D721Med (cell line): ENCODE measurements around the gene TXN2.
"Not testable (repeated sequence)": the region's sequence is repeated elsewhere in the genome, so short reads cannot be mapped to it uniquely, and the experiment has no call there.

ENCODE experiments used
- DNase-seq: peaks from one replicate; pipeline ENCODE4 v3.0.0; 2011; ENCODE audit warnings: low spot score; ENCODE audit not compliant: insufficient read length
- FAIRE-seq: peaks from 2 replicates; lab custom pipeline; 2011; peaks lifted over from hg19 to GRCh38; lab: Jason Lieb, UNC
- TF ChIP-seq, protein P1 (sequence below): IDR thresholded peaks from 2 replicates; pipeline ENCODE4 v1.5.1; 2012; ENCODE audit warnings: mild to moderate bottlenecking, control low read depth; ENCODE audit not compliant: insufficient read depth; ENCODE audit errors: missing control alignments

Gene TXN2

GRCh38 chr22:36454916-36455570 is 26.4 kb downstream of the TXN2 start:
- TF ChIP-seq, protein P1, sequence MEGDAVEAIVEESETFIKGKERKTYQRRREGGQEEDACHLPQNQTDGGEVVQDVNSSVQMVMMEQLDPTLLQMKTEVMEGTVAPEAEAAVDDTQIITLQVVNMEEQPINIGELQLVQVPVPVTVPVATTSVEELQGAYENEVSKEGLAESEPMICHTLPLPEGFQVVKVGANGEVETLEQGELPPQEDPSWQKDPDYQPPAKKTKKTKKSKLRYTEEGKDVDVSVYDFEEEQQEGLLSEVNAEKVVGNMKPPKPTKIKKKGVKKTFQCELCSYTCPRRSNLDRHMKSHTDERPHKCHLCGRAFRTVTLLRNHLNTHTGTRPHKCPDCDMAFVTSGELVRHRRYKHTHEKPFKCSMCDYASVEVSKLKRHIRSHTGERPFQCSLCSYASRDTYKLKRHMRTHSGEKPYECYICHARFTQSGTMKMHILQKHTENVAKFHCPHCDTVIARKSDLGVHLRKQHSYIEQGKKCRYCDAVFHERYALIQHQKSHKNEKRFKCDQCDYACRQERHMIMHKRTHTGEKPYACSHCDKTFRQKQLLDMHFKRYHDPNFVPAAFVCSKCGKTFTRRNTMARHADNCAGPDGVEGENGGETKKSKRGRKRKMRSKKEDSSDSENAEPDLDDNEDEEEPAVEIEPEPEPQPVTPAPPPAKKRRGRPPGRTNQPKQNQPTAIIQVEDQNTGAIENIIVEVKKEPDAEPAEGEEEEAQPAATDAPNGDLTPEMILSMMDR: no peak
- DNase-seq (peak; percentile 73), FAIRE-seq (no peak)

- no peak for DNase-seq
- no peak for FAIRE-seq
- TF ChIP-seq, protein P1: no peak
These were observed 27.5 kb downstream of the TXN2 start for GRCh38 chr22:36453855-36454378.

DNA sequence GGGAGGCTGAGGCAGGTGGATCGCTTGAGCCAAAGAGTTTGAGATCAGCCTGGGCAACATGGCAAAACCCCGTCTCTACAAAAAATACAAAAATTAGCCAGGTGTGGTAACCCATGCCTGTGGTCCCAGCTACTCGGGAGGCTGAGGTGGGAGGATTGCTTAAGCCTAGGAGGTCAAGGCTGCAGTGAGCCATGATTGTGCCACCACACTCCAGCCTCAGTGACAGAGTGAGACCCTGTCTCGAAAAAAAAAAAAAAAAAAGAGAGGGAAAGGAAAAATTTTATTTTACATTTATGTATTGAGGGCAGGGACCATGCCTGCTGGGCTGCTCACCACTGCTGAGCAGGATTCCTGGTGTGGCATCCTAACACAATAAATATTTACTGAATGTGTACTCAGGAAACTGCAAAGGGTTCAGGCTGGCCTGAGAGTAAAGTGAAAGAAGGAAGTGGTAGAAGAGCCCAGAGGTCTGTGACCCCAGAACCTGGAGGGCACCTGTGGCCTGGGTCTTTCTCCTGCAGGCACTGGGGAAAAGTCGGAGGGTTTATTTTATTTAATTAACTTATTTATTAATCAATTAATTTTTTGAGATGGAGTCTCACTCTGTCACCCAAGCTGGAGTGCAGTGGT is 28.3 kb downstream of the TXN2 start:
- FAIRE-seq, DNase-seq: not testable (repeated sequence)

- TF ChIP-seq, protein P1: no peak
- DNase-seq: no peak
- no peak for FAIRE-seq
These were observed 29.0 kb downstream of the TXN2 start for GRCh38 chr22:36452250-36452977.

DNA sequence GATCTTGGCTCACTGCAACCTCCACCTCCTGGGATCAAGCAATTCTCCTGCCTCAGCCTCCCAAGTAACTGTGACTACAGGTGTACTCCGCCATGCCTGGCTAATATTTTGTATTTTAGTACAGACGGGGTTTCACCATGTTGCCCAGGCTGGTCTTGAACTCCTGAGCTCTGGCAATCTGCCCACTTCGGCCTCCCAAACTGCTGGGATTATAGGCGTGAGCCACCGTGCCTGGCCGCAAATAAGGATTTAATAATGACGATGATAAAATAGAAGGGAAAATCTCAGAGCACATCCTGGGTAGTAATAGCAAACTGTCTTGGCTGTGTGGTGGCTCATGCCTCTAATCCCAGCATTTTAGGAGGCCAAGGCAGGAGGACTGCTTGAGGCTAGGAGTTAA is 30.5 kb downstream of the TXN2 start:
- not testable (repeated sequence) for DNase-seq, FAIRE-seq

DNA sequence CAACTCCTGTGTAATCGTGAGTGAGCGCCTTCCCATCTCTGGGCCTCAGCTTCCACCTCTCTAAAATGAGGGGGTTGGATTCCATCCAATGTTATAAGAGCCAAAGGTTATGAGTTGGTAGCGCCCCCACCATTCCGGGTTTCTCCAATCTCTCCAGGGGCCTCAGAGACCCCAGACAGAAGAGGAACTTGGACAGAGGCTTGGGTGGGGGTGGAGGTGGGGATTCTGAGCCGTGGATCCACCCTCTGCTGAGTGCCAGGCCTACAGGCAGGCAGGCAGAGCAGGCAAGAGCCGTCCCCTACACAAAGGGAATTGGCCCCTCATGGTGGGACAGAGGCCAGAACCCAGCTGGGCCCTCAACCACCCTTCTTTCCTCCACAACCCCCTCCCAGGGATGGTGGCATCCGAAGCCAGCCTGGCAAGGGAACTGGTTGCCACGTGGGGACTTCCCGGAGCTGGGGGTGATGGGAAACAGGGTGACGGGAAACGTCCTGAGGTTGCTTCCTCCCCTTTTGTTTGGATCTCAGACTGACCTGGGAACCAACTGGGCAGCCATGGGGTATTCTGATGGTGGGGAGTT is 31.8 kb downstream of the TXN2 start:
- FAIRE-seq (no peak), DNase-seq (no peak)
- TF ChIP-seq, protein P1: no peak

GRCh38 chr22:36447632-36448031 is 33.8 kb downstream of the TXN2 start:
- FAIRE-seq (no peak), DNase-seq (no peak)
- TF ChIP-seq, protein P1: no peak
